Brain pericyte (primary cell): Measurements from ENCODE around the gene FRAS1.
"Not testable (repeated sequence)": the region's sequence is repeated elsewhere in the genome, so short reads cannot be mapped to it uniquely, and the experiment has no call there.

Source experiments
- DNase-seq: peaks from one replicate; pipeline ENCODE4 v3.0.0-alpha.2; 2012; ENCODE audit warnings: low read depth, low spot score

Gene FRAS1

GRCh38 chr4:78432896-78433295 lies 375.8 kb downstream of the FRAS1 start:
- no peak for DNase-seq

GRCh38 chr4:78437608-78438088 lies 380.5 kb downstream of the FRAS1 start:
- DNase-seq: no peak

- no peak for DNase-seq
Observed at GRCh38 chr4:78439328-78439727, 382.2 kb downstream of the FRAS1 start.

- DNase-seq: no peak
Observed at GRCh38 chr4:78441756-78442155, 384.6 kb downstream of the FRAS1 start.

GRCh38 chr4:78446619-78447018 lies 389.5 kb downstream of the FRAS1 start:
- no peak for DNase-seq

GRCh38 chr4:78451407-78451806 lies 394.3 kb downstream of the FRAS1 start:
- DNase-seq: no peak

GRCh38 chr4:78454016-78454415 lies 396.9 kb downstream of the FRAS1 start:
- DNase-seq: no peak

GRCh38 chr4:78457751-78458150 lies 400.6 kb downstream of the FRAS1 start:
- no peak for DNase-seq

GRCh38 chr4:78459327-78459726 lies 402.2 kb downstream of the FRAS1 start:
- no peak for DNase-seq

GRCh38 chr4:78460368-78460767 lies 403.2 kb downstream of the FRAS1 start:
- DNase-seq: no peak

- no peak for DNase-seq
Observed at GRCh38 chr4:78464265-78464664, 407.1 kb downstream of the FRAS1 start.

GRCh38 chr4:78467223-78467622 lies 410.1 kb downstream of the FRAS1 start:
- DNase-seq: not testable (repeated sequence)

GRCh38 chr4:78468272-78468671 lies 411.1 kb downstream of the FRAS1 start:
- DNase-seq: no peak

- DNase-seq: no peak
Observed at GRCh38 chr4:78476108-78476704, 419.1 kb downstream of the FRAS1 start.

- DNase-seq: no peak
Observed at GRCh38 chr4:78477276-78477675, 420.2 kb downstream of the FRAS1 start.

GRCh38 chr4:78478523-78478922 lies 421.4 kb downstream of the FRAS1 start:
- DNase-seq: no peak

- DNase-seq: no peak
Observed at GRCh38 chr4:78480286-78480685, 423.2 kb downstream of the FRAS1 start.

GRCh38 chr4:78481180-78481579 lies 424.1 kb downstream of the FRAS1 start:
- DNase-seq: no peak

GRCh38 chr4:78482281-78482680 lies 425.2 kb downstream of the FRAS1 start:
- DNase-seq: no peak

- DNase-seq: no peak
Observed at GRCh38 chr4:78483811-78484210, 426.7 kb downstream of the FRAS1 start.

- DNase-seq: no peak
Observed at GRCh38 chr4:78484574-78484973, 427.5 kb downstream of the FRAS1 start.

- no peak for DNase-seq
Observed at GRCh38 chr4:78493731-78494130, 436.6 kb downstream of the FRAS1 start.

GRCh38 chr4:78496021-78496643 lies 439.0 kb downstream of the FRAS1 start:
- no peak for DNase-seq

GRCh38 chr4:78506260-78506659 lies 449.1 kb downstream of the FRAS1 start:
- DNase-seq: not testable (repeated sequence)
